ES-I3 (cell line): ENCODE data around the gene CNFN.

Experiments
- H3K36me3 ChIP-seq: 2 replicates; pipeline ENCODE4 v1.6.1; 2013; ENCODE audit warnings: mild to moderate bottlenecking, low read length, control low read depth, moderate library complexity; ENCODE audit not compliant: insufficient read depth
- H3K4me1 ChIP-seq: 2 replicates; pipeline ENCODE4 v1.6.1; 2013; ENCODE audit warnings: mild to moderate bottlenecking, control low read depth, low read length; ENCODE audit not compliant: insufficient read depth
- H3K9ac ChIP-seq: 2 replicates; pipeline ENCODE4 v1.6.1; 2013; ENCODE audit warnings: low read depth, mild to moderate bottlenecking, low read length, moderate library complexity
- H3K9me3 ChIP-seq: 2 replicates; pipeline ENCODE4 v1.6.1; 2013; ENCODE audit warnings: mild to moderate bottlenecking, low read length, moderate library complexity; ENCODE audit not compliant: control insufficient read depth, insufficient read depth

The CNFN gene

GRCh38 chr19:42421591-42422031 lies 31.5 kb upstream of the CNFN start:
- Histone ChIP-seq H3K36me3 (no peaks in the 10 kb centered on the region), H3K4me1 (no peaks in the 10 kb centered on the region; the same call in none of the 2 replicates), H3K9ac (no peak overlapping the region), H3K9me3 (no peaks in the 10 kb centered on the region)

- H3K36me3 ChIP-seq = no peaks in the 10 kb centered on the region
- no peak overlapping the region for H3K9ac ChIP-seq
- H3K9me3 ChIP-seq = no peaks in the 10 kb centered on the region
- no peaks in the 10 kb centered on the region; the same call in none of the 2 replicates for H3K4me1 ChIP-seq
Observed at GRCh38 chr19:42421101-42421500, 31.0 kb upstream of the CNFN start.

- Histone ChIP-seq H3K4me1 (no peaks in the 10 kb centered on the region; the same call in none of the 2 replicates), H3K36me3 (no peaks in the 10 kb centered on the region), H3K9ac (no peak overlapping the region), H3K9me3 (no peaks in the 10 kb centered on the region)
Observed at GRCh38 chr19:42420055-42420544, 30.0 kb upstream of the CNFN start.

- Histone ChIP-seq H3K9me3 (no peaks in the 10 kb centered on the region), H3K4me1 (no peaks in the 10 kb centered on the region; the same call in none of the 2 replicates), H3K36me3 (no peaks in the 10 kb centered on the region), H3K9ac (no peak overlapping the region)
Observed at GRCh38 chr19:42419309-42419708, 29.2 kb upstream of the CNFN start.

- Histone ChIP-seq H3K9me3 (no peaks in the 10 kb centered on the region), H3K4me1 (peaks cover 6% of the 10 kb centered on the region; the same call in 1 of the 2 replicates), H3K36me3 (no peaks in the 10 kb centered on the region), H3K9ac (no peak overlapping the region)
Observed at GRCh38 chr19:42412661-42413076, 22.6 kb upstream of the CNFN start.

- Histone ChIP-seq H3K36me3 (no peaks in the 10 kb centered on the region), H3K4me1 (peaks cover 6% of the 10 kb centered on the region; the same call in 1 of the 2 replicates), H3K9me3 (no peaks in the 10 kb centered on the region), H3K9ac (no peak overlapping the region)
Observed at GRCh38 chr19:42412227-42412626, 22.1 kb upstream of the CNFN start.

GRCh38 chr19:42411581-42412178 lies 21.6 kb upstream of the CNFN start:
- Histone ChIP-seq H3K4me1 (peaks cover 6% of the 10 kb centered on the region; the same call in 1 of the 2 replicates), H3K9me3 (no peaks in the 10 kb centered on the region), H3K9ac (no peak overlapping the region), H3K36me3 (no peaks in the 10 kb centered on the region)

GRCh38 chr19:42410371-42410770 lies 20.3 kb upstream of the CNFN start:
- Histone ChIP-seq H3K4me1 (peaks cover 6% of the 10 kb centered on the region; the same call in 1 of the 2 replicates), H3K9me3 (no peaks in the 10 kb centered on the region), H3K9ac (no peak overlapping the region), H3K36me3 (no peaks in the 10 kb centered on the region)

- H3K4me1 ChIP-seq = peaks cover 6% of the 10 kb centered on the region; the same call in 1 of the 2 replicates
- H3K9me3 ChIP-seq = no peaks in the 10 kb centered on the region
- no peak overlapping the region for H3K9ac ChIP-seq
- no peaks in the 10 kb centered on the region for H3K36me3 ChIP-seq
Observed at GRCh38 chr19:42409477-42409876, 19.4 kb upstream of the CNFN start.

- Histone ChIP-seq H3K4me1 (peaks cover 6% of the 10 kb centered on the region; the same call in 1 of the 2 replicates), H3K9ac (no peak overlapping the region), H3K9me3 (no peaks in the 10 kb centered on the region), H3K36me3 (no peaks in the 10 kb centered on the region)
Observed at GRCh38 chr19:42407816-42408175, 17.7 kb upstream of the CNFN start.

- H3K9ac ChIP-seq = no peak overlapping the region
- no peaks in the 10 kb centered on the region for H3K36me3 ChIP-seq
- peaks cover 3% of the 10 kb centered on the region; the same call in 1 of the 2 replicates for H3K4me1 ChIP-seq
- no peaks in the 10 kb centered on the region for H3K9me3 ChIP-seq
Observed at GRCh38 chr19:42407085-42407815, 17.2 kb upstream of the CNFN start.

- Histone ChIP-seq H3K9ac (no peak overlapping the region), H3K36me3 (no peaks in the 10 kb centered on the region)
Observed at GRCh38 chr19:42406111-42406510, 16.0 kb upstream of the CNFN start.

GRCh38 chr19:42403586-42403985 lies 13.5 kb upstream of the CNFN start:
- Histone ChIP-seq H3K4me1 (no peaks in the 10 kb centered on the region), H3K9ac (no peak overlapping the region), H3K9me3 (no peaks in the 10 kb centered on the region), H3K36me3 (no peaks in the 10 kb centered on the region)

More at GRCh38 chr19:42406111-42406510, 16.0 kb upstream of the CNFN start:
- Histone ChIP-seq H3K9me3 (no peaks in the 10 kb centered on the region), H3K4me1 (no peaks in the 10 kb centered on the region)

- H3K36me3 ChIP-seq = no peaks in the 10 kb centered on the region
- H3K9ac ChIP-seq = peak overlapping the region; percentile 66
Observed at GRCh38 chr19:42402376-42403116, 12.4 kb upstream of the CNFN start.

More at GRCh38 chr19:42402376-42403116, 12.4 kb upstream of the CNFN start:
- no peaks in the 10 kb centered on the region for H3K9me3 ChIP-seq
- no peaks in the 10 kb centered on the region for H3K4me1 ChIP-seq
